Colonic mucosa (tissue), 4 donors: Measurements from ENCODE around the gene SLC8B1. TPM values are rescaled to one million over a fixed set of nuclear protein-coding genes. Genes with fewer than 3 reads are reported as not detected.

Experiments used
- DNase-seq: peaks from one replicate; pipeline ENCODE4 v3.0.0-alpha.2; 2020
- H3K27ac ChIP-seq: fragments of 200-600 bp; one replicate; pipeline ENCODE4 v1.8.0; 2021
- H3K27me3 ChIP-seq: fragments of 200-600 bp; one replicate; pipeline ENCODE4 v1.8.0; 2021
- H3K36me3 ChIP-seq: fragments of 200-600 bp; one replicate; pipeline ENCODE4 v1.8.0; 2021
- H3K4me1 ChIP-seq: fragments of 200-600 bp; one replicate; pipeline ENCODE4 v1.8.0; 2021; ENCODE audit warnings: mild to moderate bottlenecking
- H3K4me3 ChIP-seq: fragments of 200-600 bp; one replicate; pipeline ENCODE4 v1.8.0; 2021
- H3K9ac ChIP-seq, 2 donors: one replicate each; pipeline ENCODE4 v1.7.0; 2013; ENCODE audit warnings: control low read depth in 2 of 2, low read depth in 2 of 2, low read length in 2 of 2
- H3K9me3 ChIP-seq: fragments of 200-600 bp; one replicate; pipeline ENCODE4 v1.8.0; 2021
- intact Hi-C: fragments of 100-400 bp; cut with DNase I; formaldehyde crosslinking; loops from one replicate; pipeline ENCODE4 v1.14.1; 2022
- total RNA-seq, 2 donors: library from RNA; stranded (reverse); fragmentation: NEBNext Ultra II Directional in 1 of 2; extraction: Animal tissue kit (Norgen Biotek cat#: 25700) in 1 of 2; gene quantifications; one replicate each; pipeline ENCODE4 v1.2.1, GENCODE V29; 2021
- TF ChIP-seq, protein P1 (sequence below): fragments of 200-600 bp; IDR thresholded peaks from one replicate; pipeline ENCODE4 v1.8.0; 2022; ENCODE audit warnings: antibody characterized with exemption, mild to moderate bottlenecking
- donor health status: healthy.
- donor health status: DM: no; HTN: no; CAD: no.
- donor health status: DM: no; HTN: no; CAD: no.

SLC8B1 gene
- total RNA-seq, 2 donors from 2014 or later, result 34.3 to 44.1 TPM

DNA sequence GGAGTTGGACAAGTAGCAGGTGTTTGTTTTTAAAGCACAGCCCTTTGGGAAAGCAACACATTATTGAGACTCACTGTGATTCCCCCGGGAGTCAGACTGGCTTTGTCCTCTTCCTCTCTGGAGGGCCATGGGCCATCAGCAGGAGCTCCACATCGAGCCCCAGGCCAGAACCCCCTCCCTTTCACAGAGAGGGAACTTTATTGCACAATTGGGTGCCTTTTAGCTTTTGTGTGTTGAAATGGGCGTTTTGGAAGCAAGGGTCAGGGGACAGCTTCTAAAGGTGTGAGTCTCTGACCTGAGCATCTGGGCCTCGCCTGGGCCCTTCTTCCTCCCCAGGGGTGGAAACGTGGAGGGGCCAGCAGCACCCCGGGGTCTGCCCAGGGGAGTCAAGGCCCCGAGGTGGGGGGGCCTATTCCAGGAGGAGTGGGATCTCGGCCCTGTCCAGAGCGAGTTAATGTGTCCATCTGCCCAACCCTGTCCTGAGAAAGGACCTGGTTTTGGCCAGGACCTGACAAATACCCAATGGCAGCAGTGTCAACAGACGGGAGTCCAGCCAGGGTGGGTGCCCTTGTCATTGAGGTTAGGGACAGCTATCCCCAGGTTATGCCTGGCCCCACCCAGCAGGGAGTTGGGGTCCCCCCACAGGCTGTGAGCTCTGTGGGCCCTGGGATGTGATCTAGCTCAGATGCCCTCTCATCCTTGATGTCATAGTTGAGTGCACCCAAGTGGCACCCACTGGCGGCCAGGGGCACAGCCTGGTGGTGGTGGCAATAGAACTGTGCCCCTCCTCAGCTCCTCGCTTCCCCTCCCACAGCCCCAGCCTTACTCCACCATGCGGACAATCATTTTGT lies 37.1 kb downstream of the SLC8B1 start:
- Histone ChIP-seq H3K4me3 (no peak overlapping the region), H3K36me3 (no peaks in the 10 kb centered on the region), H3K27ac (no peak overlapping the region), H3K4me1 (no peaks in the 10 kb centered on the region), H3K9me3 (no peaks in the 10 kb centered on the region), H3K27me3 (no peaks in the 10 kb centered on the region), H3K9ac (no peak overlapping the region)
- intact Hi-C loops, result no loop called here
- no peak for DNase-seq
- TF ChIP-seq, protein P1, sequence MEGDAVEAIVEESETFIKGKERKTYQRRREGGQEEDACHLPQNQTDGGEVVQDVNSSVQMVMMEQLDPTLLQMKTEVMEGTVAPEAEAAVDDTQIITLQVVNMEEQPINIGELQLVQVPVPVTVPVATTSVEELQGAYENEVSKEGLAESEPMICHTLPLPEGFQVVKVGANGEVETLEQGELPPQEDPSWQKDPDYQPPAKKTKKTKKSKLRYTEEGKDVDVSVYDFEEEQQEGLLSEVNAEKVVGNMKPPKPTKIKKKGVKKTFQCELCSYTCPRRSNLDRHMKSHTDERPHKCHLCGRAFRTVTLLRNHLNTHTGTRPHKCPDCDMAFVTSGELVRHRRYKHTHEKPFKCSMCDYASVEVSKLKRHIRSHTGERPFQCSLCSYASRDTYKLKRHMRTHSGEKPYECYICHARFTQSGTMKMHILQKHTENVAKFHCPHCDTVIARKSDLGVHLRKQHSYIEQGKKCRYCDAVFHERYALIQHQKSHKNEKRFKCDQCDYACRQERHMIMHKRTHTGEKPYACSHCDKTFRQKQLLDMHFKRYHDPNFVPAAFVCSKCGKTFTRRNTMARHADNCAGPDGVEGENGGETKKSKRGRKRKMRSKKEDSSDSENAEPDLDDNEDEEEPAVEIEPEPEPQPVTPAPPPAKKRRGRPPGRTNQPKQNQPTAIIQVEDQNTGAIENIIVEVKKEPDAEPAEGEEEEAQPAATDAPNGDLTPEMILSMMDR, result no peak

DNA sequence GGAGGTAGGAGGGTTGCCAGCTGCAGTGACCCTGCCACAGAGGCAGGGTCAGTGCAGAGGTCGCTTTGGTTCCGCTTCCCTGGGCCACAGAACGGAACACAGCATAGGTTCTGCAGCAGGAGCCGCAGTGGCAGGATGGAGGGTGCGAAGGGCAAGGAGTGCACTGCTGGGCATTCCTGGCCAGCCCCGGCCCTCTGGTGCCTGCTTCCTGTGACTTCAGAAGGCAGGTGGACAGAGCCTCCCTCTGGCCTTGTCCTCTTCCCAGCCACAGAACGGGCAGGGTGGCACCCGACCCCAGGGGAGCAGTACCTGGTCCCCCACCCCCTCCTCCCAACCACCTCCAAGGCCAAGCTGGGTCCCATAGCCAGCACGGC lies 37.7 kb downstream of the SLC8B1 start:
- Histone ChIP-seq H3K36me3 (no peaks in the 10 kb centered on the region), H3K27me3 (no peaks in the 10 kb centered on the region), H3K4me1 (no peaks in the 10 kb centered on the region), H3K27ac (no peak overlapping the region), H3K4me3 (no peak overlapping the region), H3K9ac (no peak overlapping the region), H3K9me3 (no peaks in the 10 kb centered on the region)
- DNase-seq, result no peak
- TF ChIP-seq, protein P1, result no peak
- intact Hi-C loops, result no loop called here

DNA sequence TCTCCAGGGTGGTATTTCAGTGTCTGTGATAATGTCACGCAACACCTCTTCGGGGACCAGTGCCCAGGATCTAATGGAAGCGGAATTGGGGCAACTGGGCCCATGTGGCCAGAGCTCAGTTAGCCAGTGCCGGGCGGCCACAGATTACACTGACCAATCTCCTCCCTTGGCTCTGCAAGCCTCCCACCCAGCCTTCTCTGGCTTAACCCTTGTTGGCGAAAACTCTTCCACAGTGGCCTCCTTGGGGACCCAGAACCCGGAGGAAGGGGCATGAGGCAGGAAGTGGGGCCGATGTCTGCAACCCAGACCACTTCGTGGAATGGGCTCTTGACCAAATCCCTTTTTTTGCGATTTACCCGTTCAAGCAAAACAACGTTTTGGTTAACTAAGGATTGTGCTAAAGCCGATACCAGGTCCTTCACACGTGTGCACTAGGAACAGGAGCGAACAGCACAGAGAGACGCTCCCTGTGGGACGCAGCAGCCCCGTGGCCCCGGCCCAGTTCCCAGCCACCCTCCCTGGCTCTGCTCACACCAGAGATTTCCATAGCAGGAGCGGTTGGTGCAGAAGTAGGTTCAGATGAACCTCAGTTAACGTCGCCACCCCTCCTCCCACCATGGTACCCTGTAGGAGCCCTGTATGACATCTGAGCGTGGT lies 38.2 kb downstream of the SLC8B1 start:
- H3K9me3 ChIP-seq, result no peaks in the 10 kb centered on the region
- H3K27me3 ChIP-seq, result no peaks in the 10 kb centered on the region
- no peak overlapping the region for H3K4me3 ChIP-seq
- no peak for DNase-seq
- H3K36me3 ChIP-seq, result peaks cover 4% of the 10 kb centered on the region
- H3K27ac ChIP-seq, result no peak overlapping the region
- TF ChIP-seq, protein P1, result no peak
- intact Hi-C loops, result no loop called here
- no peaks in the 10 kb centered on the region for H3K4me1 ChIP-seq
- H3K9ac ChIP-seq, result no peak overlapping the region

DNA sequence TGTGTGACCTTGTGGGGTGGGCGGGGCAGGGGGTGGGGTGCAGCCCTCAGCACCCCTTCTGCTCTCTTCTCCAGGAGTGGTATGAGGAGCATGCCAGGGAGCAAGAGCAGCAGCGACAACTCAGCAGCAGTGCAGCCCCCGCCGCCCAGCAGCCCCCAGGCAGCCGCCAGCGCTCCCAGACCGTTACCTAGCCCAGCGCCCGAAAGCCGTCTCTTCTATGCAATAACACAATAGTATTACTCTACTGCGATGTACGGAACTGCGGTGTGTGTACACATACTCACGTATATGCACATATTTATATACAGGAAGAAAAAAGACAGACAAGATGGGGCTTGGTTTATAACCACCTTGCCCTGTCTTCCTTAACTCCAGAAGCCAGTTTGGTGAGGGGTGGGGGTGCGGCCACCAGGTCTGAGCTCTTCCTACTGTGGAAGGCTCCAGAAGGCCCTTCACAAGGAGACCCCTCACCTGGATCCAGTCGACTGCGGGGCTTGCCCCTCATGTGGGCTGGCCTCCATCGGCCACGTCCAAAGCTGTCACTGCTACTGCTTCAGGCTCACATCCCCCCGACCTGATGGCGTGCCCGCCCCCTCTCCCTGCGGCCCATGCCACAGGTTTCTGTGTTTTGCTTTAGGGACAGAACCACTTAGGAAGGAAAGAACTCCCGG lies 38.9 kb downstream of the SLC8B1 start:
- no peak overlapping the region for H3K27ac ChIP-seq
- H3K4me3 ChIP-seq, result no peak overlapping the region
- TF ChIP-seq, protein P1, result no peak
- no peaks in the 10 kb centered on the region for H3K9me3 ChIP-seq
- no peak overlapping the region for H3K9ac ChIP-seq
- no peaks in the 10 kb centered on the region for H3K4me1 ChIP-seq
- DNase-seq, result no peak
- no peaks in the 10 kb centered on the region for H3K27me3 ChIP-seq
- intact Hi-C loops, result no loop called here
- peaks cover 11% of the 10 kb centered on the region for H3K36me3 ChIP-seq

DNA sequence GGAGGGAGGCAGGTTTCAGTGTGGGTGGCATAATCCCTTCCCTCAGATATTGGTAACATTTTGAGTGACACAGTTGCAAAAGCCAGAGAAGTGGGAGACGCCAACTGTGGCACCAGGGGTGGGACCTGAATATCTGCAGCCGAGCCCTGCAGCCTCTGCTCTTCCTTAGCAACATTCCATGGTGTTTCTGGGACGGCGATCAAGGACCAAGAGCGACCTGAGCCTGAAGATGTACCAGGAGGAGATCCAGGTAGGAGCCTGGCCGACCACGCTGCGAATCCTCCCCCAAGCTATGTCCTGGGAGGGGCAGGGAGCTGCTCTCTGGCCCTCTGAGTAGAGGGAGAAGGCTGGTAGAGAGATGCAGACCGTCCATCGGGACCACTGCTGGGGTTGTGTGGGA lies 41.8 kb downstream of the SLC8B1 start:
- H3K36me3 ChIP-seq, result peaks cover 18% of the 10 kb centered on the region
- TF ChIP-seq, protein P1, result no peak
- no peaks in the 10 kb centered on the region for H3K4me1 ChIP-seq
- no peak overlapping the region for H3K4me3 ChIP-seq
- H3K9ac ChIP-seq, result no peak overlapping the region
- H3K9me3 ChIP-seq, result no peaks in the 10 kb centered on the region
- H3K27me3 ChIP-seq, result no peaks in the 10 kb centered on the region
- H3K27ac ChIP-seq, result no peak overlapping the region
- intact Hi-C loops, result no loop called here
- DNase-seq, result no peak
